Left lung (tissue), 10 donors: ENCODE results near the gene IGFBP4. TPM values are rescaled to one million over a fixed set of nuclear protein-coding genes. Genes with fewer than 3 reads are reported as not detected.

Experiments used
- ATAC-seq: fragments of 200-7000 bp; cut with Tn5 transposase; one replicate; pipeline ENCODE4 v1.9.1; 2020; ENCODE audit warnings: moderate library complexity
- DNase-seq, 4 donors: peaks; one replicate each; pipeline ENCODE4 v3.0.0-alpha.2; 2013 to 2020
- H3K27ac ChIP-seq, 2 donors: fragments of 200-600 bp; sonication (generic) in 1 of 2; one replicate each; pipeline versions ENCODE4 v1.5.0 to v1.8.0; 2020 to 2021
- H3K27me3 ChIP-seq, 2 donors: fragments of 200-600 bp; sonication (generic) in 1 of 2; one replicate each; pipeline versions ENCODE4 v1.5.0 to v1.8.0; 2020 to 2021
- H3K36me3 ChIP-seq, 2 donors: fragments of 200-600 bp; sonication (generic) in 1 of 2; one replicate each; pipeline versions ENCODE4 v1.5.0 to v1.8.0; 2020 to 2021
- H3K4me1 ChIP-seq, 2 donors: fragments of 200-600 bp; one replicate each; pipeline ENCODE4 v1.8.0; 2021
- H3K4me3 ChIP-seq, 2 donors: fragments of 200-600 bp; sonication (generic) in 1 of 2; one replicate each; pipeline versions ENCODE4 v1.5.0 to v1.8.0; 2020 to 2021; ENCODE audit warnings: mild to moderate bottlenecking in 1 of 2
- H3K9me3 ChIP-seq, 2 donors: fragments of 200-600 bp; sonication (generic) in 1 of 2; one replicate each; pipeline versions ENCODE4 v1.5.0 to v1.8.0; 2020 to 2021
- intact Hi-C, 2 donors: fragments of 100-400 bp; cut with DNase I; formaldehyde crosslinking; loops; one replicate each; pipeline versions ENCODE4 v1.11.2 to v1.14.2; 2022
- polyA plus RNA-seq, 6 donors: library from polyadenylated mRNA; unstranded; fragments of 120-200 nt; gene quantifications; one replicate each; pipeline ENCODE4 v1.2.1, GENCODE V29; 2013; ENCODE audit not compliant: insufficient read length in 6 of 6
- total RNA-seq, 2 donors: library from RNA; stranded (reverse); fragmentation: NEBNext Ultra II Directional; extraction: Animal tissue kit (Norgen Biotek cat#: 25700); gene quantifications; one replicate each; pipeline ENCODE4 v1.2.1, GENCODE V29; 2021
- TF ChIP-seq, protein P1 (sequence below), 2 donors: fragments of 200-600 bp; sonication (generic) in 1 of 2; IDR thresholded peaks; one replicate each; pipeline versions ENCODE4 v1.5.0 to v1.8.0; 2021; ENCODE audit warnings: antibody characterized with exemption in 2 of 2
- donor health status: DM: no; HTN: yes; CAD: no.
- donor health status: DM: no; HTN: no; CAD: no.

Gene IGFBP4
- total and polyA plus RNA-seq, 8 donors = 207 to 407 (median 240) TPM

DNA sequence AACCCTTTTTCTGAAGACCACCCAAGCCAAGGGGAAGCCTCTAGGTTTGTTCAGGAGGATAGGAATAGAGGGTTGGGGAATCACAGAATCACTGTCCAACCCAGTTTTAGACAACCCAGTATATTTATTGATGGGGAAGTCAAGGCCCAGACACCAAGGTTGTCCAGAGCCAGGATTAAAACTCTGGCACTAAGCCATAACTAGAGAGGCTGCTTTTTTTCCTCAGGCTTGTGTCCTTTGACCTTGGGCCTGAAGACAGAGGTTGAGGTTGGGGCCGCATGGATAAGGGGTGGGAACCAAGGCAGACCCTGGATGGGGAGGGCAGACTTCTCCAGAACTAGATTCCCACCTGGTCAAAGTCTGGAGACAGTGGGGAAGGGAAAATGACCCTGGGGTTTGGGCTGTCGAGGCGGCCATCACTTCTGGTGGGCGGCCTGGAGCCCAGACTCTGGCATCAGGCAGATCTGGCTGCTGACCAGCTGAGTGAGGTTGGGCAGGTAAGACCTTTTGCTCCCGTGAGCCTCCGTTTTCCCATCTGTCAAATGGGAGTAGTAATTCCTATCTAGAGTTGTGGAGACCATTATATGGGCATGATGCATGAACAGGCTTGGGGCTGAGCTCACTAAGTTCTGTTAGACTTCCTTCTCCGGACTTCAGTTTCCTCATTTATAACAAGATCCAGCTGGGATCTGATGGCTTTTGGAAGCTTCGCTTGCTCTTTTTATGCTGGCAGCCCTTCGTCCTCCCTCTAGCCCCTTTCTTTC is 17.9 kb downstream of the IGFBP4 start:
- intact Hi-C loops = no loop called here
- Histone ChIP-seq H3K9me3 (no peaks in the 10 kb centered on the region), H3K27ac (no peak overlapping the region), H3K4me3 (no peak overlapping the region), H3K36me3 (peaks cover 0 to 15% of the 10 kb centered on the region in 2 donors), H3K4me1 (peaks cover 7 to 13% of the 10 kb centered on the region in 2 donors), H3K27me3 (no peaks in the 10 kb centered on the region)
- TF ChIP-seq, protein P1, sequence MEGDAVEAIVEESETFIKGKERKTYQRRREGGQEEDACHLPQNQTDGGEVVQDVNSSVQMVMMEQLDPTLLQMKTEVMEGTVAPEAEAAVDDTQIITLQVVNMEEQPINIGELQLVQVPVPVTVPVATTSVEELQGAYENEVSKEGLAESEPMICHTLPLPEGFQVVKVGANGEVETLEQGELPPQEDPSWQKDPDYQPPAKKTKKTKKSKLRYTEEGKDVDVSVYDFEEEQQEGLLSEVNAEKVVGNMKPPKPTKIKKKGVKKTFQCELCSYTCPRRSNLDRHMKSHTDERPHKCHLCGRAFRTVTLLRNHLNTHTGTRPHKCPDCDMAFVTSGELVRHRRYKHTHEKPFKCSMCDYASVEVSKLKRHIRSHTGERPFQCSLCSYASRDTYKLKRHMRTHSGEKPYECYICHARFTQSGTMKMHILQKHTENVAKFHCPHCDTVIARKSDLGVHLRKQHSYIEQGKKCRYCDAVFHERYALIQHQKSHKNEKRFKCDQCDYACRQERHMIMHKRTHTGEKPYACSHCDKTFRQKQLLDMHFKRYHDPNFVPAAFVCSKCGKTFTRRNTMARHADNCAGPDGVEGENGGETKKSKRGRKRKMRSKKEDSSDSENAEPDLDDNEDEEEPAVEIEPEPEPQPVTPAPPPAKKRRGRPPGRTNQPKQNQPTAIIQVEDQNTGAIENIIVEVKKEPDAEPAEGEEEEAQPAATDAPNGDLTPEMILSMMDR (IDR thresholded peaks at IDR 0.05) = no peak
- ATAC-seq = no peak
- DNase-seq = peak in 1 of 4 donors; percentile 79

DNA sequence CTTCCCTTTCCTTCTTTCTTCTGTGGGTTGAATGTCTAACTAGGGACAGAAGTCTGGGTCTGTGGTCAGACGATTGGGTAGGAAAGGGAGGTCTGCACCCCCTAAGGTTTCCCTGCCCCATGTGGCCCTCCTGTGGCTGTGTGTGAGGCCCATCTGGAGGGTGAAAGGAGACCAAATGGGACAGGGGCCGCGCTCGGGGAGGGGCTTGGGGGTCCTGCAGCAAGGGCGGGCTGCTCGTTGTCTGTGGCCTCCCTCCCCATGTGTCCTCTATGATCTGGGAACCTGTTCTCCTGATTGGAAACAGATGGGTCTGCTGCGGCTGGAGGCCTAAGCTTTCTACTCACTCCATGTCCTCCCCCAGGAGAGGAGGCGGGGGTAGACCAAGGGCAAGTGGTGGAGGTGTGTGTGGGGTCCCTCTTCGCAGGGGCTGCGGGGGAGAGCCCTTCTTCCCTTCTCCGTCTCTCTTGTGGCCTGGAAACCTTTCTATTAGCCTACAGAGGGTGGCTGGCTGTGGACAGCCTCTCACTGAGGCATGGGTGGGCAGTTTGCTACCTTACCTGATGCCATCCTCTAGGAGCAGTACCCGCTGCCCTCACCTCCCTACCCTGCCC is 18.6 kb downstream of the IGFBP4 start:
- no peak overlapping the region for H3K27ac ChIP-seq
- DNase-seq (no peak), ATAC-seq (no peak)
- H3K4me1 ChIP-seq = peaks cover 7 to 13% of the 10 kb centered on the region in 2 donors
- TF ChIP-seq, protein P1 (IDR thresholded peaks at IDR 0.05) = no peak
- peaks cover 0 to 8% of the 10 kb centered on the region in 2 donors for H3K36me3 ChIP-seq
- no peak overlapping the region for H3K4me3 ChIP-seq
- H3K9me3 ChIP-seq = no peaks in the 10 kb centered on the region
- H3K27me3 ChIP-seq = no peaks in the 10 kb centered on the region
- intact Hi-C loops = no loop called here

DNA sequence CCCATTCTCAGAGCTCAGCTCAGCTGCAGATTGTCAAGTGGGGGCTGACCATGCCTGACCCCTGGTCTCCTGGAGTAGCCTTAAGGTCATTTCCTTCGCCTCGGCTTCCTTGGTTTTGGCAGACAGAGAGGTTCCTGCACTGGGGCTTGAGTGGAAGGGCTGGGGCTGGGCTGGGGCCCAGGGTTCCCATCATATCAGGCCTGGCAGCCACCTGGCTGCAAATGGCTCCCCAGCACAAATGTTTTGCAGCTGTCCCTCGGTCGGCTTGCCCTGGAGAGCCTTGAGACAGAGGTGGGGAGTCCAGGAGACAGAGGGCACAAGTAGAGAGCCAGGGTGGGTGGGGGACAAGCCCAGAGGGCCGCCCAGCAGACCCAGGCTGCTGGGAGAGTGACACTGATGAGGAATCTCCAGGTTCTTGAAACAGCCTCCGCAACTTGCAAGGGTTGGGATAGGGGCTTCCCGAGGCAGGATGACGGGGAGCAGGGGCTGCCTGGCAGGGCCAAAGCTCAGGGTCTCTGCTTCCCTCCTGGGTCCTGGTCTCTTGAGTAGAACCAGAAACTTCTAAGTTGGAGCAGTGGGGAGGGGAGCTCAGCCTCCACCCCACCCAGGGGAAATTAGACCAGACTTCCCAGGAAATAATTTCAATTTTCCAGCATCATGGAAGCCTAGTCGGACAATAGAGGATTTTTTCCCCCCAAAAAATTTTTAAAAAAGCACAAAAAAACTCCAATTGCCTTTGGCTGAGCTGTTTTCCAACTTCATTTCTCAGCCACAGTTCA is 19.3 kb downstream of the IGFBP4 start:
- no peak overlapping the region for H3K27ac ChIP-seq
- ATAC-seq (no peak), DNase-seq (no peak)
- TF ChIP-seq, protein P1 (IDR thresholded peaks at IDR 0.05) = no peak
- H3K4me1 ChIP-seq = peaks cover 5 to 13% of the 10 kb centered on the region in 2 donors
- no peaks in the 10 kb centered on the region for H3K9me3 ChIP-seq
- peaks cover 0 to 2% of the 10 kb centered on the region in 2 donors for H3K36me3 ChIP-seq
- H3K27me3 ChIP-seq = no peaks in the 10 kb centered on the region
- no peak overlapping the region for H3K4me3 ChIP-seq
- intact Hi-C loops = no loop called here

DNA sequence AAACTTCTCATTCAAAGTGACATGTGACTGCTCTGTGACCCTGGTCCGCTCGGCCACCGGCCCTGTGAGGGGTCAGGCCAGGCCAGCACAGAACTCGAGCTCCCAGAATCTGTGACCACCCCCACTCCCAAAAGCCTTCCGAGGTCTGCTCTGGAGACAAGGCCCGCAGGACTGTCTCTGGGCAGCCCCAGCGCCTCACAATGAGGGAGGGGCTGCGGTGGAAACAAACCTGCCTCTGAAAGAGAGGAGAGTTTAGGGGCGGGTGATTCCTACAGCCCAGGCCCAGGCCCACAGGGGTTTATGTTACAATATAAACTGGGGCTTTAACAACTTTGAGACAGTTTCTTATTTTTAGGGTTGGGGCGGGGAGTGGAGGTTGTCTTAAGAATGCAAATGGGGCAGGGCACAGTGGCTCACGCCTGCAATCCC is 19.9 kb downstream of the IGFBP4 start:
- peaks cover 3 to 7% of the 10 kb centered on the region in 2 donors for H3K4me1 ChIP-seq
- no peaks in the 10 kb centered on the region for H3K36me3 ChIP-seq
- TF ChIP-seq, protein P1 (IDR thresholded peaks at IDR 0.05) = no peak
- ATAC-seq (peak; percentile 4), DNase-seq (no peak)
- H3K27ac ChIP-seq = no peak overlapping the region
- intact Hi-C loops = no loop called here
- no peaks in the 10 kb centered on the region for H3K9me3 ChIP-seq
- H3K27me3 ChIP-seq = no peaks in the 10 kb centered on the region
- no peak overlapping the region for H3K4me3 ChIP-seq

DNA sequence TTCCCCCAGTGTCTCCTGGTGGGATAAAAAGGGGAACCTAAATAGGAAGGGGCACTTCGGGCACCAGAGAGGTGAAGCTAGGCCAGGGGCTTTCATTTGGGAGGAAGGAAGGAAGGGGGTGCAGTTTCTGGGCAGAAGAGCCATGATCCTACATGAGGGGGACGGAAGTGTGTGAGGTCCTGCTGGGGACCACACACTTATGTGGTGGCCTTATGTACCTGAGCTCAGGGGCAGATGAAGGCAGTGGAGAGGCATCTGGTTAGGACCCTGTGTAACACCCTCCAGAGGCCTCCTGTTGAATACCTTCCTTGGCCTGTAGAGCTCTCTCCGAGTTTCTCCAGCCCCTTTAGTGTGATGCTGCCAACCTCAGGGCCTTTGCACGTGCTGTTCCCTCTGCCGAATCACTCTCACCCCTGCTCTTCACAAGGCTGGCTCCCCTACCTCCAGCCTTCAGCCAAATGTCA is 21.2 kb downstream of the IGFBP4 start:
- no peak for DNase-seq

More for the DNA sequence above, 21.2 kb downstream of the IGFBP4 start:
- TF ChIP-seq, protein P1 (IDR thresholded peaks at IDR 0.05) = no peak
- intact Hi-C loops = no loop called here
- no peaks in the 10 kb centered on the region for H3K27me3 ChIP-seq
- H3K9me3 ChIP-seq = no peaks in the 10 kb centered on the region
- H3K36me3 ChIP-seq = no peaks in the 10 kb centered on the region
- H3K4me1 ChIP-seq = peaks cover under 1 to 6% of the 10 kb centered on the region in 2 donors
- no peak overlapping the region for H3K4me3 ChIP-seq
- ATAC-seq = no peak
- no peak overlapping the region for H3K27ac ChIP-seq
